HG03025 (cell line): ENCODE data around the gene HAUS7.
"Not testable (repeated sequence)": the region's sequence is repeated elsewhere in the genome, so short reads cannot be mapped to it uniquely, and the experiment has no call there.

ENCODE experiments used
- ATAC-seq: cut with Tn5 transposase; IDR thresholded peaks from one replicate; pipeline ENCODE4 v1.9.1; 2021; ENCODE audit warnings: mild to moderate bottlenecking, moderate library complexity; ENCODE audit not compliant: unreplicated experiment, low FRiP score

The HAUS7 gene

GRCh38 chrX:153412746-153413720, 57.3 kb downstream of the HAUS7 start:
- ATAC-seq: no peak

- ATAC-seq: no peak
These were observed 58.3 kb downstream of the HAUS7 start for GRCh38 chrX:153411988-153412574.

- peak; percentile 40 for ATAC-seq
These were observed 59.0 kb downstream of the HAUS7 start, which contains the start of gene ZFP92 for GRCh38 chrX:153411255-153411987. Gene ZFP92 (plus strand): TSS chrX:153411472. CDS start chrX:153418323, 6,851 bp downstream.

GRCh38 chrX:153410888-153411254, 59.5 kb downstream of the HAUS7 start:
- no peak for ATAC-seq

GRCh38 chrX:153410373-153410772, 60.0 kb downstream of the HAUS7 start:
- no peak for ATAC-seq

- no peak for ATAC-seq
These were observed 60.8 kb downstream of the HAUS7 start for GRCh38 chrX:153409414-153410101.

- no peak for ATAC-seq
These were observed 61.5 kb downstream of the HAUS7 start for GRCh38 chrX:153408871-153409351.

GRCh38 chrX:153408221-153408721, 62.1 kb downstream of the HAUS7 start:
- no peak for ATAC-seq

GRCh38 chrX:153407736-153408135, 62.6 kb downstream of the HAUS7 start:
- ATAC-seq: no peak

- ATAC-seq: no peak
These were observed 63.5 kb downstream of the HAUS7 start for GRCh38 chrX:153406903-153407302.

GRCh38 chrX:153406011-153406410, 64.4 kb downstream of the HAUS7 start:
- no peak for ATAC-seq

- ATAC-seq: no peak
These were observed 65.0 kb downstream of the HAUS7 start for GRCh38 chrX:153405426-153405825.

GRCh38 chrX:153404333-153404732, 66.0 kb downstream of the HAUS7 start:
- not testable (repeated sequence) for ATAC-seq

- no peak for ATAC-seq
These were observed 69.1 kb downstream of the HAUS7 start, which contains the start of gene PNMA6E for GRCh38 chrX:153401133-153401764. Gene PNMA6E (minus strand): TSS chrX:153401350. CDS start chrX:153398849, 2,501 bp downstream.

- no peak for ATAC-seq
These were observed 69.9 kb downstream of the HAUS7 start for GRCh38 chrX:153400146-153401132.

- ATAC-seq: no peak
These were observed 72.0 kb downstream of the HAUS7 start for GRCh38 chrX:153398275-153398960.
